HG03097 (cell line): ENCODE data around the gene PML.

Experiments
- ATAC-seq: cut with Tn5 transposase; IDR thresholded peaks from one replicate; pipeline ENCODE4 v1.9.1; 2021; ENCODE audit not compliant: unreplicated experiment, low FRiP score

PML gene

GRCh38 chr15:73984208-73984979 lies 10.1 kb upstream of the PML start:
- no peak for ATAC-seq

- no peak for ATAC-seq
These were observed 9.2 kb upstream of the PML start for GRCh38 chr15:73985101-73985873.

DNA sequence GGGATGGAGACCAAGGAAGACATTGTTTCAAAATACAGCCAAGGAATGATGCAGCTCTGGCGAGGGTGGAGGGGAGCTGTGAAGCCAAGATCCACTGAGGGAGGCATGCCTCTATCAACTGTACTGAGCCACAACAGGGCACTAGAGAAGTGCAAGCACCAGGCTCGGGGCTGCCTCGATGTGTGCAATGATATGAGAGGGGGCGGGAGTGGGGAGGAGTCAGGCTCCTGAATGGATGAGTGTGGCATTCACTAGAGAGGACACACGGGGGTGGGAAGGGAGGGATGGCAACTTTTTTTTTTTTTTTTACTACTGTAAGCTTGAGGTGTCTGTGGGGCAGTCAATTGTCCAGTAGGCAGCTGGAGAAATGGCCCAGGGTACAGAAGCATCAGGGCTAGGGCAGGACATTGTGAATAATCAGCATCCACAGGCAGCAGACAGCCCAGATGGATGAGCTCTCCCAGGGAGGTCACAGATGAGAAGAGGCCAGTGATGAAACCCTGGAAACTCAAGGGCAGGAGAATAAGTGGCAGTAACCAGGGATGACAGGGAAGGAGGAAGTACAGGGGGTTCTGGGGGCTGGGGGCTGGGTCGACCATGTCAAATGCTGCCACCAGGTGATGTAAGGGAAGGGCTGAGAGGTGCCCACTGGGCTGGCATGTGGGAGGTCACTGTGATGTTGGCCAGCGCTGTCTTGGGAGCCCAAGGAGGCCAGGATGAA lies 8.3 kb upstream of the PML start:
- ATAC-seq, result no peak

DNA sequence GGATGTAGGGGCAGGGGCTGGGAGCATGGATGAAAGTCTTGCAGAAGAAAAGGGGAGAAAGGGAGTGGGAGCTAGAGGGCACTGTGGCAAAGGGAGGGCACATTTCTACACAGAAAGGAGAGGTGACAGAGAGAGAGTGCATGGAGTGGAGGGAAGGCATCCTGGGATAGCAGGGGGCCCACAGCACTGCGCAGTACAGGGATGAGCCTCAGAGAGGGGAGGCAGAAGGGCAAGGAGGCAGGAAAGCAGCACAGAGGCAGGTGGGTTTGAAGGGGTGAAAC lies 7.8 kb upstream of the PML start:
- ATAC-seq, result no peak

DNA sequence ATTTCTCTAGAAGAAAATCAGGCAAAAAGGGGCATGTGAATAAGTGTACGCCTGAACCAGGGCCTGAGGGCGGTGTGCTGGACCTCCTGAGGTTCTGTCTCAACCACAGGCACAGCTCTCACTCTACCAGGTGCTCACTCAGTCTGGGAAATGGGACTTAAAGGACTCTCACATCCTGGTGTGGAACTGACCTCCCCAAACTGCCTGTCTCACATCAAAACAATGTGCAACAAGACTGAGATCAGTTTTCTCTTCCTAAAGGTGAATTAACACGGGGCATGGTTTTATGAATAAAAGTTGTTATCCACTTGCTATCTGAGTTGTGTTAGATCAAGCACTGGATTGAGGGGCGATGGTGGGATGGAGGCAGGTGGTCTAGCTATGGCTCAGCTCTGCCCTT lies 7.3 kb upstream of the PML start:
- no peak for ATAC-seq

GRCh38 chr15:73987681-73988444 lies 6.7 kb upstream of the PML start:
- ATAC-seq, result no peak

GRCh38 chr15:73988445-73988969 lies 6.0 kb upstream of the PML start:
- no peak for ATAC-seq

DNA sequence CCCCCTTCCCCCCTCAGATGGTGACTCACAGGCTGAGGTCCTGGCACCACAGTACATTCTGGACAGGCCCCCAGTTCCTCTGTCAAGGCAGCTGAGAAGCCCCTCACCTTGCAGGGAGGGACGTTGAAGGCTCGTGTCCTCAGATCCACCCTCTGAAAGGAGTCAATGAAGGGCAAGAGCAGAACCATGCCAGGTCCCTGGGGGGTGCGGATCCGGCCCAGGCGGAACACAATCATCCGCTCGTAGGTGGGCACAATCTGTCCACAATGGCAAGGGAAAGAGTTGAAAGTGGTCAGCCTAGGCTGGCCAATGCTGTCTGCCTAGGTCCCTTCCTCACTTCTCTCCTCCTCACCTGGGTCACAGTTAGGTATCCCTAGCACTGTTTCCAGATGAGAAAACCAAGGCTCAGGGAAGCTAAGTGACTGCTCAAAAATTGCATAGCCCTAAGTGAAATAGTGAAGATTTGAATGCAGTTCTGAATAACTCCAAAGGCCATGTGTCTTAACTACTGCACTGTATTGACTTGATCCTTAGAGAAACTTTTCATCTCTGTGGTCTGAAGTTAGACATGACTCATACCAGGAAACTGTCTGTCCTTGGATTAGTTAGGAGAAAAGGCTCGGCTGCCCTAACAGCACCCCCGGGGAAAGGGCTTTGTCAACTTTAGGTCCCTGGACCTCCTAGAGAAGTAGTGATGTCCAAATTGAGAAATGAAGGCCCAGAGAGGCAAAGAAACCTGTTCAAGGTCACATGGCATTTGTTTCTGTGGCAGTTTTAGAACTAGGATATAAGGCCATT lies 5.3 kb upstream of the PML start:
- ATAC-seq, result no peak

- no peak for ATAC-seq
These were observed 4.1 kb upstream of the PML start for GRCh38 chr15:73990250-73991005.

- ATAC-seq, result no peak
These were observed 3.3 kb upstream of the PML start for GRCh38 chr15:73991260-73991659.

DNA sequence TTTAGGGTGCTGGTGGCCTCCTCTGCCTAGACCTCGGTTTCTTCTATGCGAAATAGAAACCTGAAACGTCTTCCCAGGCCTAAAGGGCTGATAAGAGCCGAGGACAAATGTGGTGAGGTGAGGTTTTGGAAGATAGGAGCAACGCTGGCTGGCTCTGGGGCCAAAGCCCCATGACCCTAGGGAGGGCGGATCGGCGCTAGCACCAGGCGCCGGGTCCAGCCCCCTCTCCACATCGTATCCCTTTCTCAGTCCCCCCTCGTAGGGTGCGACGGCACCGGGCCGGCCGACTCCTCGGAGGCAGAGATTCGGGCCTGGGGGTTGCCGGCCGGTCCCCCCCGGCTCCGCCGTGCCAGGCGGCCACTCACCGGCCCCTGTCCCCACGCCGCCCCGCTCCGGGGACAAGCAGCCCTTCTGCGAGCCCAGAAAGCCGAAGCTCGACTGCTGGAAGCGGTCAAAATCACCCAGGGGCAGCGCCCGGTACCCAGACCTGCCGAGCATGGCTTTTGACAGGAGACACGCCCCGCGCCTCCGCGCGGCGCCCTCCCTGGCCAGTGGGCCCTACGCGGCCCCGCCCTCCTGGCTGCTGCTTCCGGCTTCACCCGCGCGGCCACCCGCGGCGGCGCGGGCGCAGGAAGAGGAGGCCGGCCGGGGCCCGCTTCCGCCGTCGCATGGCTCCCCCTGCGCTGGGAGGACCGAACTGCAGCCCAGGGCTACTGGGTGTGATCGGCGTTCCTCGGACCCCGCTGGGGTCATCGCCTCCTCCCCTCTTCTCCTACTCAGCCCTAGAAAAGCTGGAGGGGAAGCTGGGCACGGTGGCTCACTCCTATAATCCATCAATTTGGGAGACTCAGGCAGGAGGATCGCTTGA lies 2.6 kb upstream of the PML start, which contains the start of gene STOML1:
TSS of gene STOML1 (minus strand) at position 570 of the 868 bp plus-strand sequence. CDS start at position 498, 72 bp downstream.
- ATAC-seq, result peak; percentile 64

GRCh38 chr15:73992594-73992898 lies 2.0 kb upstream of the PML start:
- ATAC-seq, result peak; percentile 0

DNA sequence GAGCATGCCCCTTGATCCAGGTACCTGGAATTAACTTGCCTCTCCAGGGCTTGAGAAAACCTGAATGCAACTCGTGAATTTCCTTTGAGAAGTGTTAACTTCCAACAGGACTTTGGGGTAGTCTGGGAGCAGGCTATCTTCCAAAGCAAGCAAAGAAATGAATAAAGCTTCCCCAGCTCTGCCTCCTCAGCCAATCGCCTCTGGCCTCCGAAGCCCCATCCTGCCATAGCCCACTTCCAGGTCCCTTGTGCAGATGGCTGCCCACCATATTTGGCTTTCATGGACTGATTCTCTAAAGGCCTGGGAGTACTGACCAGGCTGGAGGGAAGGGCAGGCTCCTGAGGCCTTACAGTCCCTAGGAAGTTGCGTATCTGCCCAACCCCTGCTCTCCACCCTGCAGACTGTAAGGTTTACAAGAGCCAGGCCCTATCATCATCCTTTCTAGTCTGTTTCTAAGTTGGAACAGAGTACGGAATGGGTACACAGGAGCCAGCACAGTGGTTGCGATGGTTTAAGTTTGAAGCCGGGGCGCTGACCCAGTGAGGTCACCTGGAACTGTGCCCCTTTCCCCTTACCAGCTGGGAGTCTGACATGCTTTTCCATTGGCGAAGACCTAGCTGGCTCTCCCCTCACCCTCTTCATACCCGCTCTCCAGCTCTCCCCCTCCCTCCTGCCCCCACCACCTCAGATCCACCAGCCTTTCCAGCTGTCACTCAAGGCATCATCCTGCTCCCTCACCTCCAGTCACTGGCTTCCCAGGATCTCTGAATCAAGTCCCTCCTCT lies 1.1 kb upstream of the PML start:
- no peak for ATAC-seq

GRCh38 chr15:73994912-73995622 lies 551 bp downstream of the PML start:
- ATAC-seq, result no peak

DNA sequence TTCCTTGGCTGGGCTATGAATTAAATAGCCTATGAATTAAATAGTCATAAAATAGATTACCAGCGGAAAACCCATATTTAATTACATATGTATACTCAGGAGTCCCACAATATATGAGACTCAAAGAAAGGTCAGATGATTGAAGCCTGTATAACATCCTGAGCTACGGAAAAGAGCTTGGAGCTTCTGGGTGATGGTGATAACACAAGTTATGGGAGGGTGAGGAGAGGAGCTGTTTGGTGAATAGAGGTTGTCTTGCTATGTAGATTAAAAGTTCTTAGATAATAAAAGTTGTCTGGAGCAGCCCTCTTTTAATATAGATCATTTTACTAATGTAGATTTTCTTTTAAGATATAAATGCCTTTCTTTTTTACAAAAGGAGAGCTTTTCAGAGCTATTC lies 1.8 kb downstream of the PML start:
- no peak for ATAC-seq

DNA sequence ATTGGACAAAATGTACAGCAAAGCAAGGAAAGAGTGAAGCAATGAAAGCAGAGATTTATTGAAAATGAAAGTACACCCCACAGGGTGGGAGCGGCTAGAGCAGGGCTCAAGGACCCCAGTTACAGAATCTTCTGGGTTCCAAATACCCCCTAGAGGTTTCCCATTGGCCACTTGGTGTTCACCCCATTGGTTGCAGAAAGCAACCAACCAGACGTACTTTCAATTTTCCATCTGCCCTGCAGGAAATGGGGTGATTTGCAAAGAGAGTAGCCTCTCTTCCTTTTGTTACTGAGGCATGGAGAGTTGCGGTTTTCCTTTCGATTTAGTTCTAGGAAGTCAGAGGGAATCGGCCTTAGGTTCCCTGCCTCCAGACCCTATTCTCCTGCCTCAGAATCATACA lies 2.4 kb downstream of the PML start:
- no peak for ATAC-seq

GRCh38 chr15:73997986-73998385 lies 3.5 kb downstream of the PML start:
- no peak for ATAC-seq
